ENCODE data around the gene KMT2C.

Gene KMT2C

DNA sequence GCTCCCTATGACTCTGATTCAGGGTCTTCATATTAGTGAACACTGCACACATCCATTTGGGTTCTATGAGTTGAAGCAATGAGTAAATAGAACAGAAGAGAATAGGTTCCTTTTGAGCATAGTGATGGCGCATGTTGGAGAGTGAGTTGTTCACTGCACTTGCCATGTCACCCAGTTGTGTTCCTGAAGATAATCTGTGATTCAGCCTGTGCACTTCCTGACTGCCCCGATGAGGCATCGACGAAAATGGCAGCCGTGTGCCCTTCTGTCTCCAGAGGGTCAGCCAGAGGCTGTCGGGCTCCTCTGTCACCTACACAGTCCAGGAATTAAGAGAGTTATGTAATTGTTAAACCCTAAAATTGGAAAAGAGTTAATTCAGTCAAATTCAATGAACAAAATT lies 315.6 kb downstream of the KMT2C start:
- no peak for DNase-seq (ENCODE audit: low read depth in 2 of 2, low spot score in 1 of 2)

DNA sequence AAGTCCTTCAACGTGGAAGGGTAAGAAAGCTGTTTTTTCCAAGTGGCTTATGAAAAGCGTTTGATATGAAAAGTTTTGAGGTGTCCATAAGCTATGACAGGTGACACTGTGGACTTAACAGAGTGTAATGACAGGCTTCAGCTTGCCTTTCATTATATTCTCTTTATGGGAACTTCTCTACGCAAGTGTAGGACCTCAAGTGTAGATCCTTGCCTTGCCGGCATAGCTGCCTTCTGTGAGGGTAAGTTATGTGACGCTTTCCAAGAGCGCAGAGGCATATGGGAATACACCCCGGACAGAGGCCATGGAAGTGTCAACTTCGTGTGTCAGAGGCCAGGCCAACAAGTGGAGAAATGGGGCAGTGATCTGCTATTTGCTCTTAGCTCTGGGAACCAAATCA lies 318.4 kb downstream of the KMT2C start:
- no peak for DNase-seq (ENCODE audit: low read depth in 2 of 2, low spot score in 1 of 2)

DNA sequence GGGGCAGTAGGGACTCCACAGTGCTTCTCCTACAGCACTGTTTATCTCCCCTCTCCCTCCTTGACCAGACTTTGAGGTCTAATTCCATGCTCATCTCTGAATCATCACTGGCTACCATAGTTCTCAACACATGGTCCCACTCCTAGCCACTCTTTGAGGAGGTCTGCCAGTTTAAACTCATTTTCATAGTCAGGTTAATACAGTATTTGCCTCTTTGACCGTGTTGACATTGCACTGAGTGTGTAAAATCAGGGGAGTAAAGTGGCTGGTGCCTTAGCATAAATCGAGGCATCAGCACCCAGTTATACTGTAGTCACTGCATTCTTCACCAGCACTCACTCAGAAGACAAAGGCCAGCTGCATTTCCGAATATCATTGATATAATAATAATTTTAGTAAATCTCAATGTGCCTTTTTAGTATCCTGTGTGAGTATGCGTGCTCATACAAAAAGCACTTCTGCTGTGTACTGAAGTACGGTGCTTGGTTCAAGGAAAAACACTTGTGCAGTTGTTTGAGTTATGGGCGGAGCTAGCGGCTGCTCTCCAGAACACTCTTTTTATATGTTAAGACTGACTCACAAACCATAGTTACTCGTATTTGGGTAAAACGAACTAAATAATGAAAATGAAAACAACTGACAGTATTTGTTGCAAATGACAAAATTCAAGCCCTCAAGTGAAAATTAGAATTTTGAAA lies 320.6 kb downstream of the KMT2C start:
- no peak for DNase-seq (ENCODE audit: low read depth in 2 of 2, low spot score in 1 of 2)

DNA sequence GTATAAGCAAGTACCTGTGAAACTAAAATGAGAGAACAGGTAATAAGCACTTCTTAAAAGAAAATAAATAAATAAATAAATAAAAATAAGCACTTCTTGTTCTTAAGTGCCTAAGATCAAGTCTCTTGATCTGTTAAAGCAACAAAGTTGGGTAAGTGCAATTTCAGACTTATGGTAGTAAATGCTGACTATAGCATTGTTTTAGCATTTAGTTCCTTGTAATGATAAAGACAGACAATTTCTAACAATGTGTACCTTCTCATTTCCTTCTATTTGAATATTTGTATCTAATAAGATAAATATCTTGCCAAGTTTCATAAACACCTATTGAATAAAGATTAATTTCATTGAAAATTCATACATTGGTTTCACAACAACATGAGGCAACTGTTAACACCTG lies 323.0 kb downstream of the KMT2C start:
- no peak for DNase-seq (ENCODE audit: low read depth in 2 of 2, low spot score in 1 of 2)

DNA sequence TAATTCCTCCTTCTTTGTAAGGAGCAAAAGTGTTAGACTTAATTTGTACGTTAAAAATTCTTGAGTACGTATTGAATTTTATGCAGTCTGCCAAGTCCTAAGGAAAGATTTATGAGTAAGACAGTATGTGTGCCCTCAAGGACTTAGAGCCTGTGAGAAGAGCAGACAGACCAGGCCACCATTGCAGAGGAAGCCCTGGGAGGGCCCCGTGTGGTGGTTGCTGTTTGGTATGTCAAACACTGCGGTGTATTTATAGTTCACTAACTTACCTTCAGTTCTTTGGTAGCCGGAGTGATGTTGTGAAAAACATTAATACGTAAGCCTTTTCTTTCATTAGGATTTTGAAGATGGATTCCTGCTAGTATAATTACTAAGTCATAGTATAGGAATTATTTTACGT lies 327.4 kb downstream of the KMT2C start:
- no peak for DNase-seq (ENCODE audit: low read depth in 2 of 2, low spot score in 1 of 2)

DNA sequence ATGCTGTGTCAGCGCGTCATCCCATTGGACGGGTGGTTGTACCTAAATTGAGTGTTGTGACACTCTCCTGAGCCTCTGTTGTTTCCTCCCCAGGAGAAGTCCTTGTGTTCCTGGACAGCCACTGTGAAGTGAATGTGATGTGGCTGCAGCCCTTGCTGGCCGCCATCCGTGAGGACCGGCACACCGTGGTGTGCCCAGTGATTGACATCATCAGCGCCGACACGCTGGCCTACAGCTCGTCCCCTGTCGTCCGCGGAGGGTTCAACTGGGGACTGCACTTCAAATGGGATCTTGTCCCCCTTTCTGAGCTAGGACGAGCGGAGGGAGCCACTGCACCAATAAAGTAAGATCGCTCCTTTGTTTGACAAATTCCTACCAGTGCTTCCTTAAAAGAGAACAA lies 327.9 kb downstream of the KMT2C start:
- no peak for DNase-seq (ENCODE audit: low read depth in 2 of 2, low spot score in 1 of 2)

DNA sequence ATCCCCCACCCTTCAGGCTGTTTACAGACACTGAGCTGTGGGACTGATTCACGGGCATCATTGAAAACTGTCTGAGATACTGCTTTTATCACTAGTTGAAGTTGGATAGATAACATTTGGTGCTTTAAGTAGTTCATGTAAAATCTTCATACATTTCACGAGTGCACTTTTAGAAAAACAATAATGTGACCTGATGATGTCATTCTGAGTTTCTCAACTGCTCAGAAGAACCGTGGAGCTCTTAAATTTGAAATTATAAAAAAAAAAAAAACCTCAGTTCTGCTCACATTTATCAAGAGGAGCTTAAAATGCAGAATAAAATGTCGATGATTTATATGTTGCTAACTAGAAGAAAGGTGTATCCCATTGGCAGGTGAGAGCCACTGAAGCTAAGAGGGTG lies 328.8 kb downstream of the KMT2C start:
- no peak for DNase-seq (ENCODE audit: low read depth in 2 of 2, low spot score in 1 of 2)

DNA sequence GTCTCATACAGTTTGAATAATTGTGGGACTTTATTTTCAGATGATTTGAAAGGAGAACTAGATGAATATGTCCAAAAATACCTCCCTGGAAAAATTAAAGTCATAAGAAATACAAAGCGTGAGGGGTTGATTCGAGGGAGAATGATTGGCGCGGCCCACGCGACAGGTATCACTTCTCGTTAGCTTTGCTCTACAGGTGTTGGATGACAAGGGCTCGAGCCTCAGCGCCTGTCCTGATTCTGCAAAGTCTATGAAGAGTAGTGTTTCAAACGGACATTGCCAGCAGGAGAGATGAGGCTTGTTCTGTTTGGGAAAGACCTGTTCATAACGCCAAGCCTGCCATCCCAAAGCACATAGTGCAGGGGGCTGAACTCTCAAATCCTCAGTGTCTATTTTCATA lies 330.6 kb downstream of the KMT2C start:
- DNase-seq (ENCODE audit: low read depth in 2 of 2, low spot score in 1 of 2) = no peak

DNA sequence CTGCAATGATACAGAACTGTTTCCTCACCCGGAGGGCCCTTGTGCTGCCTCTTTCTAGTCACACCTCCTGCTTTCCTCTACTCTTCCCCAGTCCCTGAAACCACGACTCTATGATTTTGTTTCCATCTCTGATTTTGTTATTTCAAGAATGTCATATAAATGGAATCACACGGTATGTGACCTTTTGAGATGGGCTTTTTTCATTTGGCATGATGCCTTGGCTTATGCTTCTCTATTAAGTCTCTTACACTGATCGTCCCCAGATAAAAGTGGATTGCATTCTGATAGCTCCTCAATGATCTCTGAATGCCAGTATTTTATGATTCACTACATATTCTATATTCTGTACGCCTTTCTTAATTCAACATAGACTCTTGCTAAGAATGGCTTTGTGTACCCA lies 332.1 kb downstream of the KMT2C start:
- no peak for DNase-seq (ENCODE audit: low read depth in 2 of 2, low spot score in 1 of 2)

DNA sequence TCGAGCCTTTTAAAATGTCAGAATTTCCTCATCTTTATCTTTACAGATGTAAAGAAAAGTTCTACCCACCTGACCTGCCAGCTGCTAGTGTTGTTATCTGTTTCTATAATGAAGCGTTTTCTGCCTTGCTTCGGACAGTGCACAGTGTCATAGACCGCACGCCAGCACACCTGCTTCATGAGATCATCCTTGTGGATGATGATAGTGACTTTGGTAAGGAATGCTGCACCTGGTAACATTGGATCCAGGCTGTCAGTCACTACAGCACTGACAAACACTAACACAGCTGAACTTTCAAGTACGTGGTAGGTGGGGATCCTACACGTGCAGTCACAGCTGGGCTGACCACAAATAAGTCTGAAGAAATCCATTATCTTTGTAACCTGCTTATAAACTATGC lies 332.7 kb downstream of the KMT2C start:
- no peak for DNase-seq (ENCODE audit: low read depth in 2 of 2, low spot score in 1 of 2)

DNA sequence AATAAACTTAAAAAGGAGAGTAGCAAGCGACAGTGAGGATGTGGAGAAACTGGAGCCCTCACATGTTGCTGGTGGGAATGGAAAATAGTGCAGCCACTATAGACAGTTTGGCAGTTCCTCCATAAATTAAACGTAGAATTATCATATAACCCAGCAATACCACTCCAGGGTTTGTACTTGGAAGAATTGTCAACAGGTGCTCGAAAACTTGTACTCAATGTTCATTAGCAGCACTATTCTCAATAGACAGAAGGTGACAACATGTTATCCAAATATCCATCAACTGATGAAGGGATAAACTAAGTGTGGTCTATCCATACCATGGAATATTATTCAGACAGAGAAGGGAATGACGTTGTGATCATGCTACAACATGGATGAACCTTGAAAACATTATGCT lies 338.5 kb downstream of the KMT2C start:
- DNase-seq (ENCODE audit: low read depth in 2 of 2, low spot score in 1 of 2) = no peak

DNA sequence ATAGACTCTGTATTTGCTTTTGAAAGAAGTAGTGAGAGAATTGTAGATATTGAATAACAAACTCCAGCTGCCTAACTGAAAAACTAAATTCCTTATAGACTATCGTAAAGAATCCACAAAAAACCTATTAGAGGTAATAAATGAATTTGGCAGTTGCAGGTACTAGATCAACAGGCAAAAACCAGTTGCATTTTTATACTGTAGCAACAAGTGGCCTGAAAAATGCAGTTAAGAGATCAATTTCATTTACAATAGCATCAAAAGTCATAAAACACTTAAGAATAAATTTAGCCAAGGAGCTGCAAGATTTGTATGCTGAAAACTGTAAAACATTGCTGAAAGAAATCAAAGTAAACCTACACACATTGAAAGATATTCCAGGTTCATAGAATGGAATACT lies 340.0 kb downstream of the KMT2C start:
- DNase-seq (ENCODE audit: low read depth in 2 of 2, low spot score in 1 of 2) = no peak

DNA sequence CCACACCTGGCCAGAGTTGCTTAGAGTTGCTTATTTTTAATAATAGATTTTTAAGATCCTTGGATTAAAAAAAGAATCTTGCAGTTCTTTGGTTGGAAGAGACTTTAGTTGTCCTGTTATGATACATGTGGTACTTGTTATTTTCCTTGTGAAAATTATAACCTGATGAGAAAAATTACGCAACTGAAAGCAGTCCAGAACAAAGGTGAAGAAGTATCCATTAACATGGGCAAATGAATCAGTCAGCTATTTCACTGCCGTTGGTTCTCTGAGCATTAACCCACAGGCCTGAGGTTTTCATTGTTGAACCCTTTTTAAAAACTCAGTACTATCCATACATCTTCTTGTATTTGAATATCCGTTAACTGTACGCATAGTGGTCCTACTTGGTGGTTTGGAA lies 342.1 kb downstream of the KMT2C start:
- no peak for DNase-seq (ENCODE audit: low read depth in 2 of 2, low spot score in 1 of 2)

DNA sequence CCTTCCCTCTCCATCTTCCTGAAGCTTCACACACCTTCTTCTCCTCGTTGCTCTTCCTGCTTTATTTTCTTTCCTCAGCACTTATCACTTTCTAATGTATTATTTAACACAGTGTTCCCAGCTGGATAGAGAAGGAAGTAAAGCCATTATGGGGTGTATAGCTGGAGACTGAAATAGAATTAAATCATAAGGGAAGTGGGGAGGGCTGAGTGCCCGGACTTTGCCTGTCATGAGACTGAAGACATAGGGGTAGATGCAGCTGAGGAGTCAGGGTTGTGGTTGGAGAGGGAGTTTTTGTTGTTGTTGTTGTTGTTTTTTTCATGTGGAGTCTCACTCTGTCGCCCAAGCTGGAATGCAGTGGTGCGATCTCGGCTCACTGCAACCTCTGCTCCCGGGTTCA lies 345.1 kb downstream of the KMT2C start:
- no peak for DNase-seq (ENCODE audit: low read depth in 2 of 2, low spot score in 1 of 2)

DNA sequence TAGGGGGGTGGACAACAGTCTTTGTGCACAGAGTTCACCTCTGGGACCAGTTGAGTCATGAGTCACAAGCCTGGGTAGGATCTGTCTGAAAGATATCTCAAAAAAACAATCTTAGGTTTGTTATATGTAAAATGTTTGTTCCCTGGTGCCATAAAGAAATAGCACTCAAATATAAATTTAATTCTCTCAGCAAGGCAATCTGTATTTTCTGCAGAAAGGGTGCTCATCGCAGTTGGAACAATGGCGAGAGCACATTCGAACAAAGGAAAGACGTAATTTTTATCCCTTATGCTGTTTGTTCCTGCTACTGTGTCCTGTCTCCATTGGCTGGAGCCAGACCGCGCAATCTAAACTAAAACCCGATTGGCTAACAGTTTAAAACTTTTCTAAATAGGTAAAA lies 346.6 kb downstream of the KMT2C start:
- DNase-seq (ENCODE audit: low read depth in 2 of 2, low spot score in 1 of 2) = no peak

DNA sequence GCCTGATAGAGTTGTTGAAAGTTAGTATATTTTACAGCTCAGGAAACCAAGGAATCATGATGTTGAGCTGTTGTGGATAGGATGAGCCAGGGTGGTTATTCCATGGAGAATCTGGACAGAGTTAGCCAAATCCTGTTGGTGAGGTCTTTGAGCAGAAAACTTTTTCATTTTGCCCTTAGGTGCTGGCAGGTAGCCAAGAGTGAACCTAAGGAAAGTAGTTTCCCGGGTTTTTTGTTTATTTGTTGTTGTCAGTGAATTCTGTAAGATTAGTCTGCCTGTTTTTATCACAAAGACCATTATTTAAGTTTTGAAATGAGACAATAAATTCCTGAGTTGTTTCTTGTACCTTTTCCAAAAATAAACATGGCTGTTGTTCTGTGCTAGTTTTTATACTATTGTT lies 349.3 kb downstream of the KMT2C start:
- no peak for DNase-seq (ENCODE audit: low read depth in 2 of 2, low spot score in 1 of 2)

DNA sequence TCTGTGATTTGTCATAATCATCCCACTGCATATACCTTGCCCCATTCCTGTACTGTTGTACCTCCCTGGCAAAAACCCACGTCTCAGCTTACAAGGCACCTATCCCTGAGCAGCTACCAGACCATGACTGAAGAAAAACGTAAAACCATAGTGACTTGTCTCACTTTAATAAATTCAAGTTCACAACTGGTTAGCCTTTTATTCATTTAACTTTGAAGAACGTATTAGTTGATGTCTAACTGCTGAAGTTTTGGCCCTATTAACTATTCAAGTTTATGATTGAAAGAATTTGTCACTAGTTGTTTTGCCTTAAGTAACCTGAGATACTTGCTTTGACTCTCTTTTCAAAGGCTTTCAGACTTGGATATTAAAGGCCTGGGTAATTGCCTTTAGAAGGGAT lies 350.7 kb downstream of the KMT2C start:
- DNase-seq (ENCODE audit: low read depth in 2 of 2, low spot score in 1 of 2) = no peak
